HG02759 (cell line): ENCODE measurements around the gene NR6A1.

Experiments used
- ATAC-seq: cut with Tn5 transposase; IDR thresholded peaks from one replicate; pipeline ENCODE4 v1.9.1; 2021; ENCODE audit warnings: mild to moderate bottlenecking, moderate library complexity; ENCODE audit not compliant: unreplicated experiment

NR6A1 gene

DNA sequence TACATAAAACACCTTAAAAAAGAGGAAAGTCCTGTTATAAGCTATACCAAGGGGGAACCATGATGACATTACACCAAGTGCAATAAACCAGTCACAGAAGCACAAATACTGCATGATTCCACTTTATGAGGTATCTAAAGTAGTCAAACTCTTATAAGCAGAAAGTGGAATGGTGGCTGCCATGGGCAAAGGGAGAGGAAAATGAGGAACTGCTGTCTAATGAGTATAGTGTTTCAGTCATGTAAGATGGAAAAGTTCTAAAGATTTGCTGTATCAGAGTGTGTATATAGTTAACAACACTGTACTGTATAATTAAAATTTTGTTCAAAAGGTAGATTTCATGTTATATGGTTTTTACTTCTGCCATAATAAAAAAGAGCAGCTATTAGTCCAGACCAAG lies 229.3 kb downstream of the NR6A1 start:
- no peak for ATAC-seq

DNA sequence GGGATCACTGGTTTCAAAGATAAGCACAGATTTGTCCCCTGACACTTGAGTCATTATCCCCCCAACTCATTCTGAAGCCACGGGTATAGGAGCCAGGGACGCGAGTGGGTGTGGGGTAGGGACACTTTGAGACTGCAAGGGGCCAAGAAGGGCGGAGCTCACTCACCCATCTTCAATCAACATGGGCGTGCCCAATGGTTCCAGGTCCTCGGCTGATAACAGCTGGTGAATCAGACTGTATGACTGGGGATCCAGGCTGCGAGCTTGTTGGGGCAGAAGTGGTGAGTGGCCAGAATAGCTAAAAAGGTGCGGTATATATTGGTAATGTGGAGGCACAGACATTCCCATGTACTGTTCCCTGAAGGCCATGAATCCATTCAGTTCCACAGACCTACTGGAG lies 233.2 kb downstream of the NR6A1 start:
- ATAC-seq, result no peak

DNA sequence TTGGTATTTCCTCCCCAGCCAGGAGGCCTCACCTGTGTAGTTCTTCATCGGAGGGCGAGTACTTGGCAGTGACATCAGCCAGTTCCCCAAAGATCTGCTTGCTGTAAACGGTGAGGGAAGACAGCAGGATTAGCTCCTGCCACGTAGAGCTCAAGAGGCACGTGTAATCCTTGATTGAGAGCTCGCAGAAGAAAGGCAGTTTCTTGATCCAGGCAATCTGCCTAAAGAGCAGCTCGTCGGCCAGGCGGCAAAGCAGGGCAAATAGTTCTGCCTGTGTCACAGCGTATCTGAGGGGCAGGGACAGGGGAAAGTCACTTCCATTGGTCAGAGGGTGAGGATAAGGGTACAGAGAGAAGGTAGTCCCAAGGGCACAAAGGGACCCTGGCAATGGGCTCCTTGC lies 235.3 kb downstream of the NR6A1 start:
- ATAC-seq, result no peak

DNA sequence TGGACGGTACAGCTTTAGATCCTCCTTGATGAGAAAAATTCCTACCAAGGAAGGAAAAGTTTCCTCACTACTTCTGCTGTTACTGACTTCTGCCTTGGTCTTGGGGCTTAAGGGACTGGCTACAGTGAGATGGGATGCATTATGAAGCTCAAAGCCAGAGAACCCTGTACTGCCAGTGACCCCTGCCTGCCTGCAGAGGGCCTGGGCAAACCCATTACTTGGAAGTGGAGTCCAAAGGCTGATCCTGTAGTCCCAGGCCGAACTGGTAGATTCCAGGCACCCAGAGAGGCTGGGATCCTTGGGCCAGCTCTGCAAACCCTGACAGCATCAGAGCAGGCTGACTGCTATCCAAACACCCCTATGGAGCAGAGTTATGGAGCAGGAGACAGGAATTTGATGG lies 238.2 kb downstream of the NR6A1 start:
- no peak for ATAC-seq

DNA sequence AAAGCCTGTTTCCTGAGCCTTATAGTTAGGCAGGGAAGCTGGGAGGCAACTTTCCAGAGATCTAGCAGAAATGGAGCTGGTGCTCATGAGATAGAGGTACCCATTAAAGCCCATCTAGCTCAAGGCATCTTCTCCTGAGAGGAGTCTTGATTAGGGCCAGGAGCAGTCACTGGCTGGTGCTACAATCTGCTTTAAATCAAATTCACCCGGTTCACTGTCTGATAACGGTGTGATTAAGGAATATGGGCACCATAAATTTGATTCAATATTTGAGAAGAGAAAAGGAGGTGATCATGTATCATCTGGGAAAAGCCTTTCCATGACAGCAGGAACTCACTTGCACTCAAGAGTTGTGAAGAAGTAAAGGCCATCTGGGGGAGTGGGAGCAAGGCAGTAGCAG lies 240.0 kb downstream of the NR6A1 start:
- ATAC-seq, result no peak

DNA sequence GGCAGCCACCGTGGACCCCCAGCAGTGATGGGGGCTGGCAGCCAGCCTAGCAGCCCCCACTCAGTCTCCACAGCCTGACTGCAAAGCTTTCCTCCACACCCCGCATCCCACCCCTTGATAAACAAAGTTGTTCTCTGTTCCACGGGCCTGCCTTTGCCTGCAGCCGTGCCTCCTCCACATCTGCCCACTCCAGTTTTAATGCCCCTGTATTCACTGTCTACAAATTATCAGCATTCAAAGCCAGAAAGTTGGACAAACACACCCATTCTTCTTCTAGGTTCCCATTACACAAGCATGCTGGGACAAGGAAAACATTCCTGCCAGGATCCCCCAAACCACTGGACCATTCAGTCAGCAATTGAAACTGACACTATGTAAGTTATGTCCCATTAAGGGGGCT lies 240.9 kb downstream of the NR6A1 start:
- no peak for ATAC-seq

DNA sequence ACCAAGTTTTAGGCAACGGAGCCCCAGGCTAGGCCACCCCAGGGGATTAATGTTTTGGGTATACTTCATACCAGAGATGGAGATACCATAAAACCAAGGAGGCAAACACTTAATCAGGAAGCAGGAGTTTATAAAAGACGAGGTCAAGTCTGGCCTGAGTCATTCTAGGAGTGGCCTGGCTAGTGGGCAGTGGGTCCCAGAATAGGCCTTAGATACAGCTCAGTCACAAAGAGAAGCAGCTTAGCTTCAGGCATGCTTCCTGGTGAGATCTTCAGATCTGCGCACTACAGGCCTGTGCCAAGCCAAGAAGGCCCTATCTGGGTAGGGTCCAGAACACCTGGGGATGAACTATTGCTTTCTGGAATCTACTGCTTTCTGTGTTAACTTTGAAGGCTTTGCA lies 243.3 kb downstream of the NR6A1 start:
- no peak for ATAC-seq

DNA sequence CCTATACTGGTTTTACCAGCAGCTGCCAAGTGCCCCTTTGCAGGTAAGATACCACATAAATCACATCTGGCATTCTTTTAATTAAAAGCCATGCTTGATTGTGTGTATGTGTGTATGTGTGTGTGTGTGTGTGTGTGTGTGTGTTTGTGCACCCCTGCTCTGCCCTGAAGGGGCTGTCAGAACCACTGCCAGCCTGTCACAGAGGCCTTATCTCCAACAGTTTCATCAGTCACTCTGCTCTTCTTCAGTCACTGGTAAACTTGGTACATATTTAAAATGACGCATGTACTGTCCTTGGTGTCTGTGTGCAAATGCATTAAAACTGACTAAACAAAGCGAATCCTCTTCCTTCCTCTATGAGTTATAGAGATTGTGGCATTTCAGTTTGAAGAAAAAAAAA lies 244.9 kb downstream of the NR6A1 start:
- no peak for ATAC-seq

DNA sequence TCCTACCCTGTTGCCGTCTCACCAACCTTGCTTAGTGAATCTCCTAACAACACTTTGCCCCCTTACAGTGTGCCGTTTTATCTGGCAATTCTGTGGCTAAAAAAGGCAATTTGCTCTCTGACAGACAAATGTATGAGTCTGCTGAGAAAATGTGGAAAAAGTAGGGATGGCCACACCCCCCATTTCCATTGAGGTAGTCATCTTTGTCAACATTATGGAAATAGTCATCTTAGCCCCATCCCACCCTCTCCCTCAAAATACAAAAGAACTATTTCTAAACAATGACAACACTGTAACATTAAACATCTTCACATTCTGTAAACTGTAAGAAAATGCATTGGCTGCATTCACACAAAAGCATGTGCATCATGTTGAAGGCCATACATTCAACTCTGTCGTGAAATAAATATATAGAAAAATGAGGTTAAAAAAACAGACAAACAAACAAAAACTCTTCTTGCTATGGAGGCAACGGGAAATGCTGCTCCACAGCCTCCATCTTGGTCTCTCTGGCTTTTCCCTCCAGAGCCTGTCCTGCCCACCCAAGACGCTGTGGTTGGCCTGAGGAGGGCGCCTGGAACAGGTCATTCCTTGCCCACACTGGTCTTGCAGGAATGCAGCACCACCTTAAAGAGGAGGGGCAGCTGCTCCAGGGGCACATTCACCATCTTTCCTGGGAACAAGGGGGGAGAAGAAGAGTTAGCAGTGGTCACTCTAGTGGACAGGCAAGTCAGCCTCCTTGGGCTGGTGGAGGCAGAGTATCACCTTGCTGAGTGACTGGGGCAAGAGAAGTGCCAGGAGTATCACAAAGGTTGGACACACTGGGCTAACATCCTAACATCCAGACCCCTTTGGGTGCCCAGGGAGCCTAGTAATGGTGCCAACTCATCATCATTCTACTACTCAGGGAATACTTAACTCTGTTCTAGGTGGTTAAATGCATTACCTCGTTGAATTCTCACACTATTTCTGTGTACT lies 248.7 kb downstream of the NR6A1 start:
- ATAC-seq, result no peak

DNA sequence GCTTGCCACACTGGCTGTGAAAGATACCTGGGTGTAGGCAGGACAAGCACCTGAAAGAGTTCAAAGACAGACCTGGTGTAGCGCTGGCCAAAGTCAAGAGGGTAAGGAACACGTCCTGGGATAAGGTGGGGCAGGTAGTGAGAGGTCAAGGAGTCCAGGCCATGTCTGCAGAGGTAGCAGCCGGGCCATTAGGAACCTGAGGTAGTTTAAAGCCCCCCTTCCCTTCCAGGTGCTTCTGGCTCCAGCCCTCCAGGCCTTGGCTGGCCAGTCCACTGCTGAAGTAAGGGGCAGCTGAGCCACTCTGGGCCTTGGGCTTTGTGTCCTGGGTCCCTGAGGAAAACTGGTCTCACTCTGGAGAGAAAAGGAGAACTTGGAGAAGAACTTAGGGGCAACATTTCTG lies 250.0 kb downstream of the NR6A1 start:
- ATAC-seq, result no peak

DNA sequence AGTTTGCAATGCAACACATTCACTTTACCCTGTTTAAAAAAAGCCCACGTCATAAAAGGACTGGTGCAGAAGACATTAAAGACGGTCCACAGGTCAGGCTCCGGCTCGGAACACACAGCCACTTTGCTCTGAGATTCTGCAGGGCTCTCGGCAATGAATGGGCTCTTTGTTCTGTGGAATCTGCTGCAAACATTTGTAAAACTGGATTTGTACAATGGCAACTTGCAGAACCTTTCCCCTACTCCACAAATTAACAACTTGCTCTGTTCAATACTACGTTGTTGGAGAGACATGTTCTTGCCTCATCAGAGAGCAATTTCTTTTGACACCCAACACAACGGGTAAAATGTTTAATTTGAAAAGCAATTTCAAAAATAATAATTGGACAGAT lies 250.9 kb downstream of the NR6A1 start:
- no peak for ATAC-seq

DNA sequence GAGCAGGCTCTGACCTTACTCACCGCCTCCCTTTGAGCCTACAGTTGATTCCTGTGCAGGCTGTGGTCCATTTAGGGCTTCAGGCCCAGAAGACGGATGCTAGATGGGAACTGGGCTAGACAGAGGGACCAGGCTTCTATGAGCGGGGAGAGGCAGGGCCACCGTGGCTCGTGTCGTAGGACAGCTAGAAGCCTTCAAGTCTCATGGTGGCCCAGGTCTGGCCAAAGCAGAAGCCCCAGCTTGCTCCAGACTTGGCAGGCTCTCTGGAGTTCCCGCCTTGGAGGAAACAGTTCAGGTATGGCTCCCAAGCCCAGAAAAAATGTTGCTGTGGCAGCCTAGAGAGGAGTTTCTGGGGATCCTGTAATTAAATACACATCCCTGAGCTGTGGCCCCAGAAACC lies 253.0 kb downstream of the NR6A1 start:
- no peak for ATAC-seq

DNA sequence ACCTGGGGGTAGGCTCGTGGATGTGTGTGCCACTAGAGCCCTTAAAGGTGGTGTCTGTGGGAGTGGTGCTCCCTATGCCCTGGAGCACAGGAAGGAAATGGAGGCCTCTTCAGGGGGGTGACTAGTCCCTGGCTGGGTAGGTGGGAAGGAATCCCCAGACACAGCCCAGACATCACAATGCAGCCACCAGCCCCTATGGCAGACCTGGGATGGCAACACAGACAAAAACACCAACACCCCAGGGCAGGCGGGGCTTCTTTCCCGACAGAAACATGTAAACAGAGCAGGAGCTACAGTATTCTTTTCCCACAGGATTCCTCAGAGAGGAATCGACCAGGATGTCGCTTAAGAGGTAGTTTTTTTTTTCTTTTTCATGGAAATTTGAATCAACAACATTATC lies 253.5 kb downstream of the NR6A1 start:
- ATAC-seq, result no peak

DNA sequence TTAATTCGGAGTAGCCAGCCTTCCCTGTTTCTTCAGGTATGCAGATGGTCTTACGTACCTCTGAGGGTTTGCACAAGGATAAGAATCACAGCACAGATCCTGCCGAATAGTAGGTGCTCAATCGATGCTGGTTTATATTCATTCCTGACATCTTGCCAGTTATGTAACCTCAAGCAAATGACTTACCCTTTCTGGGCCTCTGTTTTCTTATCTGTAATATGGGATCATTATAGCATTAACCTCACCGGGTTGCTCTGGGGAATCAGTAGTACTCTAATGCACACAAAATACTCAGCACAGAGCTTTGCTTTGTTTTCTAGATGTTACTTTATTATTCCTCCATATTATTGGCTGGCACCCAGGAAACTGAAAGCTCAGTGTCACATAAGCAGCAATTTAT lies 256.2 kb downstream of the NR6A1 start:
- no peak for ATAC-seq

DNA sequence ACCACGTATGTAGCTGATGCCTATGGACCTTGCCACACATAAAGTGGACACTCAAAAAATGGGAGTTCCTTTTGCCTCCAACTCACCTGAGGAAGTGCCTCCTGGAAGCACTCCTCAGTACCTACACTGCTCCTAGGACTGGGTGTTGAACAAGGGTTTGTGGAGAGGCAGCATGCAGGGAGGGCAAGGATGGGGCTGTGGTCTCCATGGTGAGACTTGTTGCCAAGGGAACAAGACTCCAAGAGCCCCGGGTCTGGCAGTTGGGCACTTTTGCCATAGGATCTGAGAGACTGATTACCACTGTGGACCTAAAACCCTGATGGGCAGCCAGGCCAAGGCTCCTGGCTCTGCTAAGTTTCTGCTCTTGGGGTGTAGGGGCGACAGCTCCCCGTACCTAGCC lies 257.0 kb downstream of the NR6A1 start:
- no peak for ATAC-seq

DNA sequence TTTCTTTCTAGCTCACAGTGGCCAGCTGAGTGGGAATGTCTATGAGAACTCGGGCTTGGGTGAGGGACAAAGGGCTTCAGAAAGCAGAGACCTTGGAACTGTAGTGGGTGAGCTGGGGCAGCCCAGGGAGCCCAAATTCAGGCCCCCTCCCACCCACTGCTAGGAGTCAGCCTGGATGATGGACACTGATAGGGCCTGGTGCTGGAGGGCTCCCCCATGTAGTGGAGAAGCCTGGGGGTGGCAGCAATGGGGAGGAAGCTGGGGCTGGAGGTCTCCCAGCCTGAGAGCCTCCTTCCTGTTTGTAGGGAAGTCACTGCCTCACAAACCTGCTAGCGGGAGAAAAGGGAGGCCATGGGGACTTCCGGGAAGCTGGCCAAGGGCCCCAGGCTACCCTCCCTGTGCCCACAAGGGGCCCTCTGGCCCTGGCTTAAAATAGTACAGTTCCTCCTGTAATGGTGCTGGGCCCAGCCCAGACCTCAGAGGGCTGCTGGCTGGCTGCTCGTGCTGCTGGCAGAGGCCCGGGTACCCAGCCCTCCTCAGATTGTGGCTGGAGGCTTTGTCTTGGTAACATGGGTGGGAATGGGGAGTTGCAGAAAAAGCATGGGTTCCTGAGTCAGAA lies 257.6 kb downstream of the NR6A1 start:
- ATAC-seq, result no peak

DNA sequence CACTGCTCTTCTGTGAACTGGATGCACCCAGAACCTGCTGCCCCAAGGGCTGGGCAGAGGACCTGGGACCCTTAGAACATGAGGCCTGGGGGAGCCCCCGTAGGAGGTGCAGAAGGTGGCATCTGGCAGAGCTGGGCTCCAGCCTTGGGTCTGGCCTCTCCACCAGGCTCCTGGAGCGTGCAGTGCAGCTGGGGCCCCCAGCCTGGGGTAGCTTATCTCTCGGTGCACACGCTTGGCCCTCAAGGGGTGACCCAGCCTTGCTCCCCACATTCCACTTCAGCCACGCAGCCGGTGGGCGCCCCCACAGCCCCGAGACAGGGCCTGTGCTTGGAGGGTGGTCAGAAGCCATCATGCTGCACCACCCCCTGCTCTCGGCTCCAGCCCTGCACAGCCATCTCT lies 258.3 kb downstream of the NR6A1 start:
- ATAC-seq, result no peak

DNA sequence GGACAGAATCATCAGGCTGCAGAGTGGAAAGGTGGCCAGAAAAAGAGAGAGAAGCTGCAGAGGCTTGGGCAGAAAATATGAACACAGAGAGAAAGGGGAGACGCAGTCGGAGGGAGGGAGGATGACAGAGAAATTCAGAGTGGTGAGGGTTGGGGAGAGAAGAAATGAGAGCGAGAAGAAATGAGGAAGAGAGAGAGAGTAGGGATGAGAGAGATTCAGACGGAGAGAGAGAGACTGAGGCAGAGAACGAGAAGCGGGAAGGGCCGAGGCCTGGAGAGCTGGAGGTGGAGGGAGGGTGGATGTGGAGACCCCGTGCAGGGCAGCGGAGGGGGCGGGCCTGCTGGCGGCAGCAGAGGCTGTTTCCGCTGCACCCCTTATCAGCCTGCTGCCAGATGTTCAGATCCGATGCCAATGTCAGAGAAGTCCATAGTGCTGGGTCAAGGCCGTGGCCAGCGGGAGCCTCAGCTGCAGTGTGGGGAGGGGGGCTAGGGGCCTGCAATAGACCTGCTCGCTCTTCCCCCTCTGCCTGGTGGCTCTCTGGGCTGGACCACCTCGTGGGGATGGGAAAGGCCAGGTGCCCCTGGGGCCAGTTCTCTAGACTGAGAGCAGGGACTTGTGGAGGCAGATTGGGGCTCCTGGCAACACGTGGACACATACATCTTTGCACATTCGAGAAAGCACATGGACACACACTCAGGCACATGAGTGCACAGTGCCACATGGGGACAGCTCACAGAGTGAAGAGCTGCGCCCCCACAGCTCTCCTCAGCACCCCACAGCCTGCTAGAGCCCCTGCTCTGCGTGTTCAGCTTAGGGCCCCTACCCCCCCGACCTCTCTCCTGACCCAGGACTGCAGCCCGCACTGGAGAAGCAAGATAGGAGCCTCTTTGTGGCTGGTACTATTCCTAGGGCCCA lies 259.0 kb downstream of the NR6A1 start:
- no peak for ATAC-seq

DNA sequence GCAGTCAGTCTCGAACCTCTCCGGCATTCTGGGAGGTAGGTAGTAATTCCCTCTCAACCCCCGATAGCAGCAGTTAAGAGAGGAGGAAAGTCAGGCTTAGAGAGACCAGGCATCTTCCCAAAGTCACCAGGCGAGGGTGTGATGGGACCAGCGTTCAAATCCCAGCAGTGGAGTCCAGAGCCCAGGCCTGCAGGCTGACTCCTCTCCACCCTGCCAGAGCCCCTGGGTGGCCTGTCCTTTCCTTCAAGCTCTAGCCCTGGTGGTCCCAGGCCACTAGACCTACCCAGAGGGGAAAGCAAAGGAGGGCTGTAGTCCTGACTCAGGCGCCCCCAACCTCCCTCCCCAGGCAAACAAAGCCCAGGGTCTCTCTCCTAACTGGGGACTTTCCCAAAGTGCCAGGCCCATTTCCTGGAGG lies 259.7 kb downstream of the NR6A1 start:
- ATAC-seq, result no peak

DNA sequence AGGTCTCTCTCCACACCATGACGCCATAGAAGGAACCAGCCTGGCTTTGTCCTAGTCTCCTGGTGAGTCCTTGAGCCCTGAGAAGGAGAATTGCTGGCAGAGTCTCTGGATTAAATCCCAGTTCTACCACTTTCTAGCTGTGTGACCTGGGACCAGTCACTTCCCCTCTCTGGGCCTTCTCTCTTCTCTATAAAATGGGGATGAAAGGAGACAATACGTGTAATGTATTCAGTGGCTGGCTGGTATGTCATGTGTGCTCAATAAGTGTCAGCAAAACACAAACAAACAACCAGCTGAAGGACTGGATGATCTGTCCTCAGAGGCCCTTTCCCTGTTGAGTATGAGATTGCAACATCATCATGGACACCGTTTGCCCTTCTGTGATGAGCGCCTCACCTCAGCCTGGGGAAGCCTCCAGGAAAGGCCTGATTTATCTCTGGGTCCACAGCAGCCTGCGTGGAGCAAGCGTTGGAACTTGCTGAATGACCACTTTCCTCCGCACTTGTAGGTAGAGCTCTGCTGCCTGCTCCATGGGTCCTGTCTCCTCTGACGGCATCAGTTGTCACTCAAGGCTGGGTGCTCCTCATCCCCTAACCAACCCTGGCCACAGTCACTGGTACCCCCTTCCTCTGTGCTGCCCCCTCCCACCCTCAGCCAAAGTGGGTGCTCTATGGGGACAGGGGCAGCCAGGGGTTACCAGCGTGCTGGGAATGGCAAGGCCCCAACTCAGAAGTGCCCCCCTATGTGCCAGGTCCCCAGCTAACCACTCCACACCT lies 260.3 kb downstream of the NR6A1 start:
- ATAC-seq, result no peak
